K562 (cell line): Measurements from ENCODE around the gene SLFN14. TPM values are rescaled to one million over a fixed set of nuclear protein-coding genes. Genes with fewer than 3 reads are reported as not detected.

Source experiments
- CBFB ChIP-seq: sonication (generic); formaldehyde crosslinking; IDR thresholded peaks from 2 replicates; pipeline ENCODE4 v1.4.0; 2020; ENCODE audit warnings: mild to moderate bottlenecking, missing genetic modification reagents
- CSDE1 ChIP-seq, 2 experiments: fragments of 450-650 bp; IDR thresholded peaks; 2 replicates each; pipeline ENCODE4 v1.6.1; 2016; ENCODE audit warnings: mild to moderate bottlenecking in 1 of 2
- CTBP1 ChIP-seq: fragments of 450-650 bp; IDR thresholded peaks from 2 replicates; pipeline ENCODE4 v1.6.1; 2016; ENCODE audit warnings: borderline replicate concordance
- E2F3 ChIP-seq: fragments of 250-450 bp; sonication (Bioruptor Pico); IDR thresholded peaks from 2 replicates; pipeline ENCODE4 v1.4.0; 2020; ENCODE audit warnings: mild to moderate bottlenecking
- EP300 ChIP-seq: IDR thresholded peaks from 2 replicates; pipeline ENCODE4 v1.6.1; 2012; ENCODE audit warnings: low read length, improper control_type of control experiment
- ETV1 ChIP-seq: fragments of 450-650 bp; conservative IDR thresholded peaks from 2 replicates; pipeline ENCODE4 v1.6.1; 2016; ENCODE audit warnings: missing genetic modification characterization, control low read depth, low read depth, missing compliant biosample characterization
- HCFC1 ChIP-seq: IDR thresholded peaks from 2 replicates; pipeline ENCODE4 v1.6.1; 2012; ENCODE audit warnings: low read depth, low read length, improper control_type of control experiment
- HNRNPLL ChIP-seq: fragments of 200-400 bp; formaldehyde crosslinking; IDR thresholded peaks from 2 replicates; pipeline ENCODE4 v1.6.1; 2017; ENCODE audit warnings: low read length, low read depth, mild to moderate bottlenecking; ENCODE audit not compliant: poor library complexity, severe bottlenecking
- L3MBTL2 ChIP-seq: fragments of 450-650 bp; IDR thresholded peaks from 2 replicates; pipeline ENCODE4 v1.6.1; 2016; ENCODE audit warnings: mild to moderate bottlenecking, moderate library complexity
- MTA2 ChIP-seq: fragments of 450-650 bp; IDR thresholded peaks from 2 replicates; pipeline ENCODE4 v1.6.1; 2016; ENCODE audit warnings: low read depth
- MYC ChIP-seq, 2 experiments: fragments of 250-450 bp in 1 of 2; sonication (Bioruptor Pico) in 1 of 2; IDR thresholded peaks; 2 replicates each; pipeline versions ENCODE4 v1.5.1 to v1.6.1; 2012 to 2021; ENCODE audit warnings: low read depth in 2 of 2, borderline replicate concordance in 1 of 2, improper control_type of control experiment in 1 of 2, low read length in 1 of 2, mild to moderate bottlenecking in 1 of 2, moderate library complexity in 1 of 2
- RBFOX2 ChIP-seq: fragments of 200-400 bp; formaldehyde crosslinking; IDR thresholded peaks from 2 replicates; pipeline ENCODE4 v1.6.1; 2017; ENCODE audit warnings: low read depth, mild to moderate bottlenecking, low read length, moderate library complexity
- SMAD2 ChIP-seq: fragments of 150-350 bp; IDR thresholded peaks from 2 replicates; pipeline ENCODE4 v1.6.1; 2014; ENCODE audit warnings: low read depth, mild to moderate bottlenecking, low read length
- SMAD4 ChIP-seq: fragments of 250-450 bp; sonication (Bioruptor Pico); conservative IDR thresholded peaks from 2 replicates; pipeline ENCODE4 v1.8.0; 2021; ENCODE audit warnings: inconsistent platforms, mild to moderate bottlenecking, moderate library complexity
- SMARCC2 ChIP-seq: fragments of 450-650 bp; IDR thresholded peaks from 2 replicates; pipeline ENCODE4 v1.6.1; 2017; ENCODE audit warnings: antibody characterized with exemption, moderate library complexity, mild to moderate bottlenecking, low read depth
- TFE3 ChIP-seq: fragments of 450-650 bp; formaldehyde crosslinking; IDR thresholded peaks from 2 replicates; pipeline ENCODE4 v1.4.0; 2020; ENCODE audit warnings: mild to moderate bottlenecking, mixed read lengths
- ZEB2 ChIP-seq: fragments of 450-650 bp; IDR thresholded peaks from 2 replicates; pipeline ENCODE4 v1.6.1; 2016
- ZNF124 ChIP-seq: sonication (generic); formaldehyde crosslinking; IDR thresholded peaks from 2 replicates; pipeline ENCODE4 v1.8.1; 2022; ENCODE audit warnings: missing genetic modification reagents
- ZNF316 ChIP-seq: fragments of 450-650 bp; IDR thresholded peaks from 2 replicates; pipeline ENCODE4 v1.6.1; 2016
- polyA plus RNA-seq, 8 experiments: library from polyadenylated mRNA; depleted of rRNA in 4 of 8; stranded (reverse) in 5 of 8; unstranded in 3 of 8; fragments of >200 nt; fragmentation: Nextera tagmentation in 2 of 8; fragmentation: Illumina TruSeq in 1 of 8; extraction: Ambion mirVana in 2 of 8; extraction: Trizol in 1 of 8; gene quantifications; 2 replicates each; pipeline versions ENCODE4 v1.2.1 to v1.2.3, GENCODE V29; 2011 to 2014; ENCODE audit warnings: inconsistent platforms in 1 of 8, missing spikeins in 1 of 8
- total RNA-seq, 7 experiments: library from RNA; depleted of rRNA in 6 of 7; stranded (reverse); fragments of >200 nt in 6 of 7; fragmentation: Illumina TruSeq in 2 of 7; extraction: Trizol in 2 of 7; gene quantifications; 2 replicates each; pipeline versions ENCODE4 v1.2.1 to v1.2.3, GENCODE V29; 2011 to 2021; ENCODE audit warnings: low replicate concordance in 1 of 7
- TF ChIP-seq, protein P1 (sequence below), 2 experiments: fragments of 450-650 bp in 1 of 2; sonication (generic) in 1 of 2; formaldehyde crosslinking in 1 of 2; IDR thresholded peaks in 1 of 2; conservative IDR thresholded peaks in 1 of 2; 2 replicates each; pipeline versions ENCODE4 v1.6.1 to v1.8.1; 2016 to 2023; ENCODE audit warnings: mild to moderate bottlenecking in 2 of 2, moderate library complexity in 2 of 2, inconsistent platforms in 1 of 2, missing genetic modification reagents in 1 of 2
- TF ChIP-seq, protein P2 (sequence below): fragments of 450-650 bp; IDR thresholded peaks from 2 replicates; pipeline ENCODE4 v1.6.1; 2018; ENCODE audit not compliant: partially characterized antibody

The SLFN14 gene
- total and polyA plus RNA-seq, 9 of the 15 experiments (the other 6 are each of a cell fraction or from before 2014, with no cell fraction given), result 1.3 to 4.3 (median 3.1) TPM

DNA sequence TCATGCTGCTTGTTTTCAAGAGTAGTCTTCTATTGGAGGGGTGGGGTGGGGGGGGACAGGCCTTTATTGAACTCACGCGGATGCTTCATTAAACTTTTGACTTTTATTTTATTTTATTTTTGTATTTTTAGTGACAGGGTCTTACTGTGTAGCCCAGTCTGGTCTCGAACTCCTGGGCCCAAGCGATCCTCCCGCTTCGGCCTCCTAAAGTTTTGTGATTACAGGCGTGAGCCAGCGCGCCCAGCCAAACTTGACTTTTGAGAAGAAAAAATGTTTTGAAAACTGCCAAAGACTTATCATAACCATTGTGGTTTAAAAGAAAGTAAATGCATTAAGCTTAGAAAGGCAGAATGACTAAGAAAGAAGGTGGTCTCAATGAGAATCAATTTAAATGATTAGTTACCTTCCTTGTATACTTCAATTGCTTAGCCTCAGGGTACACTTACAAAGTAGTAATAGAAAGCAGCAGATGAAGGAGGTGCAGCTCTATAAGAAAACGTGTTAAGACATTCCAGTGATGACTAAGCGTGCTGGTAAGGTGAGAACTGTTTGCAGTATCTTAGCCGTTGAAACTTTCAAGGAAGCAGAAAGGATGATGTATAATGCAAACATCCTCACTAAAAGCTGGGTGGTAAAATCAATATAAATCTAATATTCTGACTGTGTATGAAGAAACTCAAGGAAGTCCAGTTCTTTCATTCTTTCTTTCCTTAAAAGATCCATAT, 27.7 kb upstream of the SLFN14 start (continued):
- peak; percentile 76; the same call in 1 of the 2 replicates for TF ChIP-seq ZEB2
- TF ChIP-seq HCFC1, result no peak
- TF ChIP-seq L3MBTL2, result peak; percentile 61; the same call in 1 of the 2 replicates
- peak; percentile 77 for TF ChIP-seq CTBP1
- TF ChIP-seq MTA2, result no peak
- TF ChIP-seq ZNF316, result peak; percentile 65
- TF ChIP-seq SMAD2, result no peak
- TF ChIP-seq, protein P1, sequence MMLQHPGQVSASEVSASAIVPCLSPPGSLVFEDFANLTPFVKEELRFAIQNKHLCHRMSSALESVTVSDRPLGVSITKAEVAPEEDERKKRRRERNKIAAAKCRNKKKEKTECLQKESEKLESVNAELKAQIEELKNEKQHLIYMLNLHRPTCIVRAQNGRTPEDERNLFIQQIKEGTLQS (IDR thresholded peaks at IDR 0.05), result peak; percentile 81
- TF ChIP-seq, protein P1 (CRISPR knock-in tag; conservative IDR thresholded peaks at IDR 0.05), result 0 out of 2 replicates have a peak, but pooled peaks have one; percentile 40
- peak; percentile 67 for TF ChIP-seq RBFOX2
- TF ChIP-seq, protein P2, sequence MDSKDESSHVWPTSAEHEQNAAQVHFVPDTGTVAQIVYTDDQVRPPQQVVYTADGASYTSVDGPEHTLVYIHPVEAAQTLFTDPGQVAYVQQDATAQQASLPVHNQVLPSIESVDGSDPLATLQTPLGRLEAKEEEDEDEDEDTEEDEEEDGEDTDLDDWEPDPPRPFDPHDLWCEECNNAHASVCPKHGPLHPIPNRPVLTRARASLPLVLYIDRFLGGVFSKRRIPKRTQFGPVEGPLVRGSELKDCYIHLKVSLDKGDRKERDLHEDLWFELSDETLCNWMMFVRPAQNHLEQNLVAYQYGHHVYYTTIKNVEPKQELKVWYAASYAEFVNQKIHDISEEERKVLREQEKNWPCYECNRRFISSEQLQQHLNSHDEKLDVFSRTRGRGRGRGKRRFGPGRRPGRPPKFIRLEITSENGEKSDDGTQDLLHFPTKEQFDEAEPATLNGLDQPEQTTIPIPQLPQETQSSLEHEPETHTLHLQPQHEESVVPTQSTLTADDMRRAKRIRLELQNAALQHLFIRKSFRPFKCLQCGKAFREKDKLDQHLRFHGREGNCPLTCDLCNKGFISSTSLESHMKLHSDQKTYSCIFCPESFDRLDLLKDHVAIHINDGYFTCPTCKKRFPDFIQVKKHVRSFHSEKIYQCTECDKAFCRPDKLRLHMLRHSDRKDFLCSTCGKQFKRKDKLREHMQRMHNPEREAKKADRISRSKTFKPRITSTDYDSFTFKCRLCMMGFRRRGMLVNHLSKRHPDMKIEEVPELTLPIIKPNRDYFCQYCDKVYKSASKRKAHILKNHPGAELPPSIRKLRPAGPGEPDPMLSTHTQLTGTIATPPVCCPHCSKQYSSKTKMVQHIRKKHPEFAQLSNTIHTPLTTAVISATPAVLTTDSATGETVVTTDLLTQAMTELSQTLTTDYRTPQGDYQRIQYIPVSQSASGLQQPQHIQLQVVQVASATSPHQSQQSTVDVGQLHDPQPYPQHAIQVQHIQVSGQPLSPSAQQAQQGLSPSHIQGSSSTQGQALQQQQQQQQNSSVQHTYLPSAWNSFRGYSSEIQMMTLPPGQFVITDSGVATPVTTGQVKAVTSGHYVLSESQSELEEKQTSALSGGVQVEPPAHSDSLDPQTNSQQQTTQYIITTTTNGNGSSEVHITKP, result no peak
- TF ChIP-seq CBFB (CRISPR knock-in tag), result no peak
- no peak for TF ChIP-seq SMARCC2
- TF ChIP-seq MYC (IDR thresholded peaks at IDR 0.05; ENCODE audit: low read depth, low read length), result peak; percentile 46; the same call in 1 of the 2 replicates
- no peak for TF ChIP-seq MYC (CRISPR knock-in tag; IDR thresholded peaks at IDR 0.05; ENCODE audit: borderline replicate concordance, low read depth)
- TF ChIP-seq E2F3, result no peak
- TF ChIP-seq TFE3 (CRISPR knock-in tag), result no peak
- TF ChIP-seq HNRNPLL, result no peak
- TF ChIP-seq CSDE1 (IDR thresholded peaks at IDR 0.05), result no peak
- no peak for TF ChIP-seq ETV1 (tag)
- TF ChIP-seq SMAD4 (CRISPR knock-in tag), result no peak
- TF ChIP-seq ZNF124, result no peak
- peak; percentile 6; the same call in 1 of the 2 replicates for TF ChIP-seq EP300
